Stimulated activated CD4-positive, alpha-beta T cell treated with anti-CD3 and anti-CD28 coated beads, Interleukin-2, amount 100 ng/mL, for 4 hours (primary cell): ENCODE data around the gene C3orf20.
"Not testable (repeated sequence)": the region's sequence is repeated elsewhere in the genome, so short reads cannot be mapped to it uniquely, and the experiment has no call there.

Experiments
- DNase-seq: peaks from one replicate; pipeline ENCODE4 v3.0.0-alpha.2; 2020; ENCODE audit warnings: low read depth

C3orf20 gene

GRCh38 chr3:14650193-14650592 is 24.7 kb upstream of the C3orf20 start:
- no peak for DNase-seq

- peak; percentile 92 for DNase-seq
Measured at GRCh38 chr3:14651440-14652251, 23.3 kb upstream of the C3orf20 start, which contains the start of gene CCDC174. Gene CCDC174 (plus strand): TSS chr3:14651762. CDS start chr3:14651837, 75 bp downstream.

- DNase-seq = not testable (repeated sequence)
Measured at GRCh38 chr3:14652360-14652907, 22.5 kb upstream of the C3orf20 start.

GRCh38 chr3:14657579-14657978 is 17.4 kb upstream of the C3orf20 start:
- DNase-seq = no peak

GRCh38 chr3:14658978-14659377 is 16.0 kb upstream of the C3orf20 start:
- DNase-seq = no peak

GRCh38 chr3:14660942-14661341 is 14.0 kb upstream of the C3orf20 start:
- no peak for DNase-seq

GRCh38 chr3:14663396-14664135 is 11.4 kb upstream of the C3orf20 start:
- DNase-seq = no peak

- no peak for DNase-seq
Measured at GRCh38 chr3:14664170-14664569, 10.8 kb upstream of the C3orf20 start.

- DNase-seq = no peak
Measured at GRCh38 chr3:14672588-14672987, 2.4 kb upstream of the C3orf20 start.

- no peak for DNase-seq
Measured at GRCh38 chr3:14676881-14677280, 1.9 kb downstream of the C3orf20 start.

- DNase-seq = no peak
Measured at GRCh38 chr3:14678015-14678503, 3.1 kb downstream of the C3orf20 start.

- no peak for DNase-seq
Measured at GRCh38 chr3:14680115-14680514, 5.2 kb downstream of the C3orf20 start.

- no peak for DNase-seq
Measured at GRCh38 chr3:14680716-14681115, 5.8 kb downstream of the C3orf20 start.

- no peak for DNase-seq
Measured at GRCh38 chr3:14684447-14684846, 9.5 kb downstream of the C3orf20 start.

GRCh38 chr3:14685179-14685578 is 10.2 kb downstream of the C3orf20 start:
- DNase-seq = no peak

GRCh38 chr3:14687360-14687759 is 12.4 kb downstream of the C3orf20 start:
- DNase-seq = no peak

GRCh38 chr3:14688525-14688924 is 13.6 kb downstream of the C3orf20 start:
- no peak for DNase-seq

- no peak for DNase-seq
Measured at GRCh38 chr3:14689247-14689980, 14.5 kb downstream of the C3orf20 start.

- DNase-seq = no peak
Measured at GRCh38 chr3:14691239-14691638, 16.3 kb downstream of the C3orf20 start.

- DNase-seq = no peak
Measured at GRCh38 chr3:14691719-14692118, 16.8 kb downstream of the C3orf20 start.

- DNase-seq = no peak
Measured at GRCh38 chr3:14698601-14699244, 23.8 kb downstream of the C3orf20 start.

- no peak for DNase-seq
Measured at GRCh38 chr3:14699643-14700042, 24.7 kb downstream of the C3orf20 start.
